ENCODE measurements around the gene TRAF7. TPM values are rescaled to one million over a fixed set of nuclear protein-coding genes. Genes with fewer than 3 reads are reported as not detected.

Gene TRAF7
- total RNA-seq, 1 donor from 2014 or later = 35.7 TPM

- intact Hi-C loops (cut with DNase I) = no loop called here
- DNase-seq (ENCODE audit: low spot score) = no peak
Observed at GRCh38 chr16:2142942-2143877, 12.4 kb upstream of the TRAF7 start.

DNA sequence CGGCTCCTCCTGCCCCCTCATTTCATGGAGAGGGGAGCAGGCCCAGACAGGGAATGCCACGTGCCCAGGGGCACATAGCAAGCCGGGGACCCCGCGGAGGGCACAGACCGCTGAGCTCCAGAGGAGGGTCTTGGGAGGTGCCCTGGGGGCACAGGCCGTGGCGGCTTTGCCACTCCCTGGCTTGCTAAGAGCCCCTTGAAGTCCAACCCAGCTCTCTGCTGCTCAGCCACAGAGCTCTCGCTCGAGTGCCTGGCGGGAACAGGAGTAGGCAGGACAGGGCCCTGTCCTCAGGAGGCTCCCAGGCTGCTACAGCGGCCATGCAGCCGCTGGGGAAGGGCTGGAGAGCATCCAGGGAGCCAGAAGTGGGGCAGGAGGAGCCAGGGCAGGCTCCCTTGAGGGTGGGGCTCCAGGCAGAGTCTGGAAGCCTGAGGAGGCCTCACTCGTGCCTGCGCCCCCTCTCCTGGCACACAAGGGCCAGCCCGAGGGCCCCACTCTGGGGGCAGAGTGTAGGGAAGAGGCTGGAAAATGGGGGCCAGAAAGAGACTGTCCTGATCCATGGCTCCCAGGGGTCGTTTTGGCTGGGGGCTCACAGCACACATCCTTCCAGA lies 11.6 kb upstream of the TRAF7 start:
- intact Hi-C loops (cut with DNase I) = no loop called here
- no peak for DNase-seq (ENCODE audit: low spot score)

GRCh38 chr16:2145843-2146242 lies 9.7 kb upstream of the TRAF7 start:
- DNase-seq (ENCODE audit: low spot score) = no peak
- intact Hi-C loops (cut with DNase I) = no loop called here

DNA sequence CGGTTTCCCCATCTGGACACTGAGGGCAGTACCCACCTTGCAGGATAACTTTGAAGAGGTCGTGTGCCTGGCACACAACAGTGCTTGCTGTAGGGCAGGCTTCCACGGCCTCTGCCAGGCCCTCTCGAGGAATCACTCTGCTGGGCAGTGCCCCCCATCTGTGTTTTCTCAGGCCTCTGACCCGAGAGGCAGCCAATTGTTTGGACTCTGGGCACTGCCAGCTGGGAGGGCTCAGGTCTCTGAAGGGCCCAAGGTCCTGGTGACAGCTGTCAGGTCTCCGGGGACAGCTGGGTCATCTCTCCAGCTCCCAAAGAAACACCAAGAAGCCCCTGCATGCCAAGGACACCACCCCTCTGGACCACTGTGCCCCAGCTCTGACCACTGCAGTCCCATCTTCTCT lies 8.2 kb upstream of the TRAF7 start:
- intact Hi-C loops (cut with DNase I) = no loop called here
- no peak for DNase-seq (ENCODE audit: low spot score)

DNA sequence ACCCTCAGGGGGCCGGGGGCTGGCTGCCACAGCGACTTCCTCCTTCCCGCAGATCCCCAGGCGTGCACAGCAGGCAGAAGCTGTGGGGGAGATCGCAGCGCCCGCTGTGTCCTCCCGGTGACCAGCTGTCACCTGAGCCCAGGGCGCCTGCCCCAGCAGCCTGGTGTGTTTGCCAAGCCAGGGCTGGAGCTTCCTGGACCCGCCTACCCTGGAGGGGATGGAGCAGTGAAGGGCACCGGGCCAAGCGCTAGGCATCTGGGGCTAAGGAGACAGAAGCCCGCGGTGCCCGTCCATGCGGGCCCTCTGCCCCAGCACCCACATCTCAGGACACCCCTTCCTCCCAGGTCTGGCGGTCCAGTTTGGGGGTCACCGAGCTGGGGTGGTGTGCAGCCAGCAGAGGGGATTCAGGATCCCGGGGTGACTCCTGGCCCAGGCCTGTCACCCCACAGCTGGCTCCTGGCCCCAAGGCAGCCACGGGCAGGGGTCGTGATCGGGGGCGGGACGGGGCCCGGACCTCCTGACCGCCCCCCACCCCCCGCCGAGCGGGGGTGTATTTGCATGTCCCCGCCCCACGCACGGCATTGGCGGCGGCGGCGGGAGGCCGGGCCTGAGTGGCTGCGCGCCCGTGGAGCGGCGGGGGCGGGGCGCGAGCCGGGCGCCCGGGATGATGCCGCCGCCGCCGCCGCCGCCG lies 7.5 kb upstream of the TRAF7 start, which contains the start of gene RAB26:
Gene RAB26, plus strand, starts transcription at position 645 of the 691 bp plus-strand sequence. CDS start 159 bp downstream, outside the sequence.
- intact Hi-C loops (cut with DNase I) = no loop called here
- peak; percentile 89 for DNase-seq (ENCODE audit: low spot score)

DNA sequence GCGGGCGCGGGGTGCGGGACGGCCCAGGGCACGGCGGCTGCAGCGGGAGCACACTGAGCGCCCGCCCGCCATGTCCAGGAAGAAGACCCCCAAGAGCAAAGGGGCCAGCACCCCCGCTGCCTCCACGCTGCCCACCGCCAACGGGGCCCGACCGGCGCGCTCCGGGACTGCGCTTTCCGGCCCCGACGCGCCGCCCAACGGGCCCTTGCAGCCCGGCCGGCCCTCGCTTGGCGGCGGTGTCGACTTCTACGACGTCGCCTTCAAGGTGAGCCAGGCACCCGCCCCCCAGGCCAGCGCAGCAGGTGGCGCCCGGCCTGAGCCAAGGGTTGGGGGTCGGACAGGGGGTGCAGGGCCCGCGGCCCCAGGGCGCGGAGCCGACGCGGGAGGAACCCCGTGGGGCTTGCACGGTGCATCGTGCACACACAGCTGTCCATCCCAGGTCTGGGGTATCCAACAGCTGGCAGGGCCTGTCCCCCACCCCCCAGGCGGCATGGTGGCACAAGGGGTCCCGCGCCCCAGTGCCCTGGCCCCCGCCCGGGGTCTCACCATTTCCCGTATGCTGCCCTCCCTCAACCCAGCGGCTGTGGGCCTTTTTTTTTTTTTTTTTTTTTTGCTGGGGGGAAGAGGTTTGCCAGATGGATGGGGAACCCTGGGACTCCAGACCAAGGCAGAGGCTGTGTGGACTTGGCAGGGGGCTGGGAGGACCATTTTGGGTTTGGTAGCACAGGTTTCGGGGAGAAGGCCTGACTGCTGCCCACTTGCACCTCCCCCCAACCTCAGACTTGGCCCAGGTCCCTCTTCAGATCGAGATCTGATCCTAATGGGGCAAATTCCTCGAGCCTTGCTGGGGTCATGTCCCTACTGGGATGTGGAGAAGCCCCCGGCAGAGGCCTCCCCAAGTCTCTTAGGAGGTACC lies 6.6 kb upstream of the TRAF7 start:
- intact Hi-C loops (cut with DNase I) = no loop called here
- DNase-seq (ENCODE audit: low spot score) = no peak

DNA sequence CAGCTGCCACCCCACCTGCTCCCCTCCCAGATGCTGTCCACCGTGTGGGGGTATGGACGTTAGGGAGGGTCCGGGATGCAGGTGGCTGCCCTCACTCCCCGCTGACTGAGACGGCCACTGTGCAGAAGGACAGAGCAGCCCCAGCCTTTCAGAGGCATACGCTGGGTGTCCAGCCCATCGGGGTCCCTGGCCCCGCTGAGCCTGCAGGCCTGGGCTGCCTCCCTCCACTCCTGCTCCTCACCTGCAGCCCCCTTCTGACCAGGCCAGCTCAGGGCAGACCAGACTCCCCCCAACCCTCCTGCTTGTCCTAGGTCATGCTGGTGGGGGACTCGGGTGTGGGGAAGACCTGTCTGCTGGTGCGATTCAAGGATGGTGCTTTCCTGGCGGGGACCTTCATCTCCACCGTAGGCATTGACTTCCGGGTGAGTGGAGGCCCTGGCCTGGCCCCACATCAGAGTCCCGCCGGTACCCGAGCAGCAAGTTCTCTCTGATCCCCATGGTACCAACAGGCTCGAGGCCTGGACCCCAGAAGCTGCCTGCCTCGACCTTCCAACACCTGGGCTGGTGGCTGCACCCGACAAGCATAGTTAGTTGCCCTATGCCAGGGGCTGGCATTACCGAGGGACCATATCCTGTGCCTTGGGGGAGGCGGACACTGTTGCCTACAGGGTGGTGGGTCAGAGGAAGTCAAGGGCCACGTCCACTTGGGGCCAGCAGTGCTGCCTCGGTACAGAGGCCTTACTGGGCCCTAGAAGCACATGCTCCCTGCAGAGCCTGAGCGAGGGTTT lies 5.8 kb upstream of the TRAF7 start:
- DNase-seq (ENCODE audit: low spot score) = no peak
- intact Hi-C loops (cut with DNase I) = no loop called here

- intact Hi-C loops (cut with DNase I) = no loop called here
- no peak for DNase-seq (ENCODE audit: low spot score)
Observed at GRCh38 chr16:2150418-2151187, 5.0 kb upstream of the TRAF7 start.

GRCh38 chr16:2151188-2152091 lies 4.1 kb upstream of the TRAF7 start:
- DNase-seq (ENCODE audit: low spot score) = no peak
- intact Hi-C loops (cut with DNase I) = no loop called here

DNA sequence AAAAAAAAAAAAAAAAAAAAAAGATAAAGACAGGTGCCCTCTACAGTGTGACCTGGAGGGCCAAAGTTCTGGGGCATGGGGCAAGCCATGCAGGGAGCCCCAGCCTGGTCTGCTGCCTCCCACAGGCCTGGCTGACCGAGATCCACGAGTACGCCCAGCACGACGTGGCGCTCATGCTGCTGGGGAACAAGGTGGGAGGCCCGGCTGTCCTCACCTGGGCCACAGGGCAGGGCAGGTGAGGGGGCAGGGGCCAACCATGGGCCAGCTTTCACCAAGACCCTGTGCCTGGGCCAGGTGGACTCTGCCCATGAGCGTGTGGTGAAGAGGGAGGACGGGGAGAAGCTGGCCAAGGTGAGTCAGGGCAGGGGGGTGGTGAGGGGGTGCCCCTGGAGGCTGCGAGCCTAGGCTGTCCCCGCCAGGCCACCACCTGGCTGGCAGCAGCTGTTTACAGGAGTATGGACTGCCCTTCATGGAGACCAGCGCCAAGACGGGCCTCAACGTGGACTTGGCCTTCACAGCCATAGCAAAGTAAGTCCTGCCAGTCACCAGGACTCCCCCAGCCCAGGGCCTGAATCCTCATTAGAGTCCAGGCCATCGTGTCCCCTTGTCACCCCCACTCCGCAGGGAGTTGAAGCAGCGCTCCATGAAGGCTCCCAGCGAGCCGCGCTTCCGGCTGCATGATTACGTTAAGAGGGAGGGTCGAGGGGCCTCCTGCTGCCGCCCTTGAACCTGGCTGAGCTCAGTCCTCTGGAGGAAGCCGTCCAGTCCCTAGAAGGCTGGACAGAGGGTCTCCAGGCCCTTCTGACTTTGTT lies 2.7 kb upstream of the TRAF7 start:
- no peak for DNase-seq (ENCODE audit: low spot score)
- intact Hi-C loops (cut with DNase I) = no loop called here

DNA sequence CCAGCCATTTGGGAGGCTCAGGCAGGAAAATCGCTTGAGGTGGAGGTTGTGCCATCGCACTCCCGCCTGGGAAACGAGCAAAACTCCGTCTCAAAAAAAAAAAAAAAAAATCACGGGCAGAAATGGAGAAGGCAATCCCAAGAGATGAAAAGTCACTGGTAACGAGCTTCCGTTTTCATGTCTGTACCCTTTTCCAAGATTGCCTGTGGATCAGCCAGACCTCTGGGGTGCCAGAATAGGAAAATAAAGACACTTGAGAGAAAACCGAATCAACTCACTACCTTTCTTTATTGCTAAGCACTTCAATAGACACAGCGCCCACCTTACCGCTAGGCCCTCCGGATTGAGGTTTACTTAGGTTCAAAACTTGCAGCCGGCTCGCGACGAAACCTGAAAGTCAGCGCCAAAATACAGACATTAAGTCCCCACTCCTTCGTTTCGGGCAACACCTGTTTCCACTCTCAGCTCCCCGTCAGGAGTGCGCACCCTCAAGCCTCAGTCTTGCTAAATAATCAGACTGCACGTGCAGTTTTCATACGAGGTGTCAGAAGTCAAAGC lies 970 bp upstream of the TRAF7 start:
- DNase-seq (ENCODE audit: low spot score) = no peak
- intact Hi-C loops (cut with DNase I) = loop anchor here (5.0 kb wide), 2 partner anchors 53 to 98 kb away; partner anchors contain the start of genes ECI1 and MLST8

- DNase-seq (ENCODE audit: low spot score) = no peak
- intact Hi-C loops (cut with DNase I) = loop anchor here (5.0 kb wide), 2 partner anchors 51 to 96 kb away; partner anchors contain the start of genes ECI1 and MLST8
Observed at GRCh38 chr16:2155977-2156848, 631 bp downstream of the TRAF7 start.

GRCh38 chr16:2156849-2157224 lies 1.3 kb downstream of the TRAF7 start:
- intact Hi-C loops (cut with DNase I) = loop anchor here (5.0 kb wide), 2 partner anchors 50 to 95 kb away; partner anchors contain the start of genes ECI1 and MLST8
- DNase-seq (ENCODE audit: low spot score) = no peak

DNA sequence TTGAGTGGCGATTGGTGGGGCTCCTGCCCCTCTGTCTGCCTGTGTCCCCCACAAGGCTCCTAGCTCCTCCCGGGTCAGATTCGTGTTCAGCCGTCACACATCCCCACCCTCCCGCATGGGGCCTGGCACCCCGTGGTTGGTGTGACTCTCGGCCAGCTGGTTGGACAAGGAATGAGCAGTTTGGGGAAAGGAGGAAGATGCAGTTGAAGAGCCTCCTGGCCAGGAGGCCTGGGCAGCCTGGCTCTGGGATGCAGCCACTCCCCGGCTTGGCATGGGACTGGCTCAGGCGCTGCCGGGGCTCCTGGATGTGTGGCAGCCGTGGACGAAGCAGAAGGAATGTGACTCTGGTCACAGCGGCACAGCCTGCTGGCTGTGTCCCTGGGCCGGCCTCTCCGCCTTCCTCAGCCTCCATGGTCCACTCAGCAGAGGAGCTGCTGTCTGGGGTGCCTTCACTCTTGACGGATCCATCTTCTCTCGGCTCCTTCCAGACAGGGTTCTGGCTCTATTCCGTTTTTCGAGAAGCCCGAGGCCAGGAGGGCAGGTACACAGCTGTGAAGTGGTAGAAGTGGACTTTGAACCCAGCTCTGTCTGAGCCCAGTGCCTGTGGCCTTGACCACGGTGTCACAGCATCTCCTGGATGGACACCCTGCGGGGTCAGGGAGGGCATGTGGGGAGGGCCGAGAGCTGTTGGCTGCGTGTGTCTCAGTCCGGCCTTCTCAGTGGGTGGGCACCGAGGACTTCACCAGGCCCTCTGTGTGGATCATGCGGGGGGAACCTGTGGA lies 2.1 kb downstream of the TRAF7 start:
- intact Hi-C loops (cut with DNase I) = loop anchor here (5.0 kb wide), 2 partner anchors 50 to 95 kb away; partner anchors contain the start of genes ECI1 and MLST8
- DNase-seq (ENCODE audit: low spot score) = no peak
